MCF 10A (cell line): ENCODE data around the gene SLC5A2. TPM values are rescaled to one million over a fixed set of nuclear protein-coding genes. Genes with fewer than 3 reads are reported as not detected.

Experiments
- BruUV-seq: library from RNA; stranded (reverse); fragments of 400-500 nt; replicated peaks from 2 replicates; lab custom pipeline; 2021; lab: Mats Ljungman, UMichigan
- CTCF ChIA-PET: fragments of 300-600 bp; sonication (Branson Sonifier 250); formaldehyde crosslinking; extraction: SDS; loops from one replicate; lab custom pipeline; 2021; ENCODE audit warnings: antibody characterized with exemption, inconsistent platforms; lab: Yijun Ruan, JAX
- POLR2A ChIA-PET: fragments of 300-600, 350-650 bp; sonication (Branson Sonifier 250); formaldehyde crosslinking; extraction: SDS; loops from one replicate; lab custom pipeline; 2020; ENCODE audit warnings: antibody characterized with exemption, inconsistent platforms; lab: Yijun Ruan, JAX
- DNase-seq: peaks from one replicate; pipeline ENCODE4 v3.0.0-alpha.2; 2018; ENCODE audit not compliant: unreplicated experiment
- H3K27ac Mint-ChIP-seq: one replicate; pipeline ENCODE4 v1.8.0; 2022; ENCODE audit warnings: mild to moderate bottlenecking, low read depth, mixed read lengths; ENCODE audit not compliant: unreplicated experiment
- H3K27me3 Mint-ChIP-seq: one replicate; pipeline ENCODE4 v1.8.0; 2022; ENCODE audit warnings: mixed read lengths; ENCODE audit not compliant: insufficient read depth, unreplicated experiment
- H3K36me3 Mint-ChIP-seq: one replicate; pipeline ENCODE4 v1.8.0; 2022; ENCODE audit warnings: mild to moderate bottlenecking, moderate library complexity, mixed read lengths; ENCODE audit not compliant: insufficient read depth, unreplicated experiment
- H3K4me1 Mint-ChIP-seq: one replicate; pipeline ENCODE4 v1.8.0; 2022; ENCODE audit warnings: mixed read lengths; ENCODE audit not compliant: insufficient read depth, unreplicated experiment
- H3K4me3 Mint-ChIP-seq: one replicate; pipeline ENCODE4 v1.8.0; 2022; ENCODE audit warnings: mild to moderate bottlenecking, moderate library complexity, mixed read lengths; ENCODE audit not compliant: unreplicated experiment
- H3K9me3 Mint-ChIP-seq: one replicate; pipeline ENCODE4 v1.8.0; 2022; ENCODE audit warnings: mixed read lengths; ENCODE audit not compliant: unreplicated experiment
- intact Hi-C: fragments of 100-400 bp; cut with micrococcal nuclease; formaldehyde crosslinking; loops from 2 replicates; pipeline ENCODE4 v1.14.1; 2022
- total RNA-seq: library from RNA; stranded (reverse); gene quantifications from 2 replicates; pipeline ENCODE4 v1.2.3, GENCODE V29; 2022
- TF ChIP-seq, protein P1 (sequence below): fragments of 200-600 bp; IDR thresholded peaks from one replicate; pipeline ENCODE4 v1.8.0; 2022; ENCODE audit warnings: antibody characterized with exemption, mild to moderate bottlenecking; ENCODE audit not compliant: unreplicated experiment

SLC5A2 gene
- total RNA-seq, 1 experiment from 2014 or later = not detected

DNA sequence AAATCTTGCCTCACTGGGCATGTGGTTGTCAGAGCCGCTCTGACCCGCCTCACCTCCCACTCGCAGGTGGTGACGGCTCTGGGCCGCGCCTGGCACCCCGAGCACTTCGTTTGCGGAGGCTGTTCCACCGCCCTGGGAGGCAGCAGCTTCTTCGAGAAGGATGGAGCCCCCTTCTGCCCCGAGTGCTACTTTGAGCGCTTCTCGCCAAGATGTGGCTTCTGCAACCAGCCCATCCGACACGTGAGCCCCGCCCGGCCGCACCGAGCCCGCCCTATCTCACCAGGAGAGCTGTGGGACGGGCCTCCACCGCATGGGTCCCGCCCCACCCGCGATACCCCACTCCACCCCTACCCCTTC is 7.0 kb upstream of the SLC5A2 start:
- no peak overlapping the region for H3K4me3 Mint-ChIP-seq
- TF ChIP-seq, protein P1, sequence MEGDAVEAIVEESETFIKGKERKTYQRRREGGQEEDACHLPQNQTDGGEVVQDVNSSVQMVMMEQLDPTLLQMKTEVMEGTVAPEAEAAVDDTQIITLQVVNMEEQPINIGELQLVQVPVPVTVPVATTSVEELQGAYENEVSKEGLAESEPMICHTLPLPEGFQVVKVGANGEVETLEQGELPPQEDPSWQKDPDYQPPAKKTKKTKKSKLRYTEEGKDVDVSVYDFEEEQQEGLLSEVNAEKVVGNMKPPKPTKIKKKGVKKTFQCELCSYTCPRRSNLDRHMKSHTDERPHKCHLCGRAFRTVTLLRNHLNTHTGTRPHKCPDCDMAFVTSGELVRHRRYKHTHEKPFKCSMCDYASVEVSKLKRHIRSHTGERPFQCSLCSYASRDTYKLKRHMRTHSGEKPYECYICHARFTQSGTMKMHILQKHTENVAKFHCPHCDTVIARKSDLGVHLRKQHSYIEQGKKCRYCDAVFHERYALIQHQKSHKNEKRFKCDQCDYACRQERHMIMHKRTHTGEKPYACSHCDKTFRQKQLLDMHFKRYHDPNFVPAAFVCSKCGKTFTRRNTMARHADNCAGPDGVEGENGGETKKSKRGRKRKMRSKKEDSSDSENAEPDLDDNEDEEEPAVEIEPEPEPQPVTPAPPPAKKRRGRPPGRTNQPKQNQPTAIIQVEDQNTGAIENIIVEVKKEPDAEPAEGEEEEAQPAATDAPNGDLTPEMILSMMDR = no peak
- ChIA-PET POLR2A (no interaction called here), CTCF (interaction anchor here (0.5 to 3.5 kb wide), 2 partner anchors 15 to 823 kb away, joined by 3 to 14 read pairs; no protein-coding TSS in a partner anchor)
- intact Hi-C loops = no loop called here
- peaks cover 22% of the 10 kb centered on the region for H3K4me1 Mint-ChIP-seq
- H3K27me3 Mint-ChIP-seq = peaks cover 9% of the 10 kb centered on the region
- no peak for DNase-seq
- no TSS peak for BruUV-seq
- H3K36me3 Mint-ChIP-seq = peaks cover 11% of the 10 kb centered on the region
- no peaks in the 10 kb centered on the region for H3K9me3 Mint-ChIP-seq
- H3K27ac Mint-ChIP-seq = no peak overlapping the region

DNA sequence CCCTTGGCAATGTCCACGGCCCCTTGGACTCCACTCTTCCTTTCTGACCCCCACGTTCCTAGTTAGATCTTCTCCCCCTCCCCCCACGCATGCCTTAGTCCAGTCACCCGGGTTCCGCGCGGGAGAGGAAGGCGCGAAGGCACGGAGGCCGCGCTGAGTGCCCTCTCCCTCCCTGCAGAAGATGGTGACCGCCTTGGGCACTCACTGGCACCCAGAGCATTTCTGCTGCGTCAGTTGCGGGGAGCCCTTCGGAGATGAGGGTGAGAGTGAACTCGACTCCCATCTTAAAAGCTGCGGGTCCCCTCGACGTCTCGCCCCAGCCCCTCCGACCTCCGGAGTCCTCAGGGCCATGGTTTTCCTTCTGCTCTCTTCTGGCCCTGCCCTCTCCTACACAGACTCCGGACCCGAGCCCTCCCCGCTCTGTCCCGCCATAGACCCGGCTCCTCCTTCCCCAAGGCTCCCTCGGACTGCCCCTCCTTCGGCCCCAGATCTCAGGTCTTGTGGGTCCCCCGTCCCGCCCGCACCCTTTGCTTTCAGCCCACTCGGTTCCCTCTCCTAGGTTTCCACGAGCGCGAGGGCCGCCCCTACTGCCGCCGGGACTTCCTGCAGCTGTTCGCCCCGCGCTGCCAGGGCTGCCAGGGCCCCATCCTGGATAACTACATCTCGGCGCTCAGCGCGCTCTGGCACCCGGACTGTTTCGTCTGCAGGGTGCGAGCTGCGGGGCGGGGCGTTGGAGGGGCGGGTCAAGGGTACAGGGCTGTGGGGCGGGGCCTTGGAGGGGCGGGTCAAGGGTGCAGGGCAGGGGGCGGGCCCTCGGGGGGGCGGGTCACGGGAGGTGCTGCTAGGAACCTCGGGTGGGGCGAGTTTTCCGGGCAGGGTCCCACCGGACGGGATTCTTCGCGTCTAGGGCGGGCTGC is 6.4 kb upstream of the SLC5A2 start:
- ChIA-PET CTCF (interaction anchor here (0.5 kb wide), 1 partner anchor 824 kb away, joined by 3 read pairs; no protein-coding TSS in a partner anchor), POLR2A (no interaction called here)
- Mint-ChIP-seq H3K27me3 (peaks cover 13% of the 10 kb centered on the region), H3K27ac (no peak overlapping the region), H3K9me3 (no peaks in the 10 kb centered on the region), H3K4me3 (no peak overlapping the region), H3K4me1 (peaks cover 15% of the 10 kb centered on the region), H3K36me3 (peaks cover 11% of the 10 kb centered on the region)
- TF ChIP-seq, protein P1 = no peak
- intact Hi-C loops = no loop called here
- no TSS peak for BruUV-seq
- no peak for DNase-seq

DNA sequence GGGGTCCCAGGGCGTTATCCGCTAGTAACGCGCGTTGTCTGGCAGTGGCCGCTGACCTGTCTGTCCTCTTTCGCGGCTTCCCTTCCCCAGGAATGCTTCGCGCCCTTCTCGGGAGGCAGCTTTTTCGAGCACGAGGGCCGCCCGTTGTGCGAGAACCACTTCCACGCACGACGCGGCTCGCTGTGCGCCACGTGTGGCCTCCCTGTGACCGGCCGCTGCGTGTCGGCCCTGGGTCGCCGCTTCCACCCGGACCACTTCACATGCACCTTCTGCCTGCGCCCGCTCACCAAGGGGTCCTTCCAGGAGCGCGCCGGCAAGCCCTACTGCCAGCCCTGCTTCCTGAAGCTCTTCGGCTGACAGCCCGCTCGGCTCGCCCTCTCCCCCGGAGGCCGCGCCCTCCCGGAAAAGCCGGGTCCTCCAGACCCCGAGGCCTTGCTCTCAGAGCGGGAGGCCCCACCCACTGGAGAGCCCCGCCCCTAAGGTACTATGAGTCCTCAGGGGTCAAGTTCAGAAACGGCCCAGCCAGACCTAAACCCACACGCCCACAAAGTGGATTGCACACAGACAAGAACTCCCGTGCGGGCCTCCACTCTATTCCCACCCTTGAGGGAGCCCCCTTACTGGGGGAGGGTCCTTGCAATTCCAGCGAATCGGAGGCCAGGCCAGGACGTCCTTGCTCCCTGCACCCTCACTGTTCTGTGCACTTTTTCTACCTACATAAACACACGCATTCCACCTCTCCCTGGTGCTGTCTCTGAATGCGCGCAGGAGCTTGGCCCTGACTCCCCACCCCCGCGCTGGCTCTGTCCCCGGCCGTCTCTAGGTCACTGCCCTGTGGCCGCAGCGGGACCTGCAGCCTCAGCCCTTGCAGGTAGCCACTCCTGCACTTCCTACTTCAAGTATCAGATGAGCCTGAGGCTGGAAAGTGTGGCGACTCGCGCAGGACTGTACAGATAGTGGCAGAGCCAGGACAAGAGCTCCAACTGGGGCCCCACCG is 5.4 kb upstream of the SLC5A2 start:
- no peaks in the 10 kb centered on the region for H3K9me3 Mint-ChIP-seq
- no peak overlapping the region for H3K27ac Mint-ChIP-seq
- DNase-seq = no peak
- H3K27me3 Mint-ChIP-seq = peaks cover 13% of the 10 kb centered on the region
- no peak overlapping the region for H3K4me3 Mint-ChIP-seq
- H3K4me1 Mint-ChIP-seq = peaks cover 10% of the 10 kb centered on the region
- TF ChIP-seq, protein P1 = no peak
- ChIA-PET CTCF (interaction anchor here (0.7 to 1.6 kb wide), 2 partner anchors 21 to 256 kb away, joined by 3 to 4 read pairs; no protein-coding TSS in a partner anchor), POLR2A (no interaction called here)
- intact Hi-C loops = no loop called here
- H3K36me3 Mint-ChIP-seq = peaks cover 11% of the 10 kb centered on the region
- BruUV-seq = no TSS peak
